Measurements from ENCODE around the gene KIF26B.
A peak's percentile ranks its signal among the peaks of the same experiment; 100 is the strongest.

KIF26B gene

GRCh38 chr1:245217853-245218608 is 63.2 kb downstream of the KIF26B start:
- TF ChIP-seq CTCF (IDR thresholded peaks at IDR 0.05; ENCODE audit: low read depth, low read length, missing control alignments) = no peak
- in situ Hi-C loops (cut with HindIII; ENCODE audit: low pct_ligation_motif_present, low sequenced_read_pairs) = no loop called here
- Histone ChIP-seq H3K36me3 (replicated peaks) (no peaks in the 10 kb centered on the region), H3K4me3 (ENCODE audit: low read depth, low read length) (no peak overlapping the region), H3K27ac (no peak overlapping the region), H3K27me3 (replicated peaks) (no peaks in the 10 kb centered on the region)
- DNase-seq = no peak

- in situ Hi-C loops (cut with HindIII; ENCODE audit: low pct_ligation_motif_present, low sequenced_read_pairs) = no loop called here
- no peak overlapping the region for H3K4me3 ChIP-seq (ENCODE audit: low read depth, low read length)
- DNase-seq = no peak
- H3K27ac ChIP-seq = no peak overlapping the region
- no peaks in the 10 kb centered on the region for H3K36me3 ChIP-seq (replicated peaks)
- H3K27me3 ChIP-seq (replicated peaks) = no peaks in the 10 kb centered on the region
- TF ChIP-seq CTCF (IDR thresholded peaks at IDR 0.05; ENCODE audit: low read depth, low read length, missing control alignments) = no peak
Observed at GRCh38 chr1:245220381-245220985, 65.7 kb downstream of the KIF26B start.

- Histone ChIP-seq H3K27me3 (replicated peaks) (no peaks in the 10 kb centered on the region), H3K4me3 (ENCODE audit: low read depth, low read length) (no peak overlapping the region), H3K27ac (no peak overlapping the region), H3K36me3 (replicated peaks) (no peaks in the 10 kb centered on the region)
- in situ Hi-C loops (cut with HindIII; ENCODE audit: low pct_ligation_motif_present, low sequenced_read_pairs) = no loop called here
- no peak for TF ChIP-seq CTCF (IDR thresholded peaks at IDR 0.05; ENCODE audit: low read depth, low read length, missing control alignments)
- no peak for DNase-seq
Observed at GRCh38 chr1:245221805-245222204, 67.0 kb downstream of the KIF26B start.

- TF ChIP-seq CTCF (IDR thresholded peaks at IDR 0.05; ENCODE audit: low read depth, low read length, missing control alignments) = no peak
- in situ Hi-C loops (cut with HindIII; ENCODE audit: low pct_ligation_motif_present, low sequenced_read_pairs) = no loop called here
- Histone ChIP-seq H3K4me3 (ENCODE audit: low read depth, low read length) (no peak overlapping the region), H3K27me3 (replicated peaks) (no peaks in the 10 kb centered on the region), H3K27ac (no peak overlapping the region), H3K36me3 (replicated peaks) (no peaks in the 10 kb centered on the region)
- DNase-seq = no peak
Observed at GRCh38 chr1:245222931-245223595, 68.3 kb downstream of the KIF26B start.

- Histone ChIP-seq H3K27me3 (replicated peaks) (no peaks in the 10 kb centered on the region), H3K27ac (no peak overlapping the region), H3K36me3 (replicated peaks) (no peaks in the 10 kb centered on the region), H3K4me3 (ENCODE audit: low read depth, low read length) (no peak overlapping the region)
- peak; percentile 19 for TF ChIP-seq CTCF (IDR thresholded peaks at IDR 0.05; ENCODE audit: low read depth, low read length, missing control alignments)
- peak; percentile 43 for DNase-seq
- in situ Hi-C loops (cut with HindIII; ENCODE audit: low pct_ligation_motif_present, low sequenced_read_pairs) = no loop called here
Observed at GRCh38 chr1:245225322-245226202, 70.8 kb downstream of the KIF26B start.

Measured in brain microvascular endothelial cell (primary cell).